Measurements from ENCODE around the gene LPAR1.

DNA sequence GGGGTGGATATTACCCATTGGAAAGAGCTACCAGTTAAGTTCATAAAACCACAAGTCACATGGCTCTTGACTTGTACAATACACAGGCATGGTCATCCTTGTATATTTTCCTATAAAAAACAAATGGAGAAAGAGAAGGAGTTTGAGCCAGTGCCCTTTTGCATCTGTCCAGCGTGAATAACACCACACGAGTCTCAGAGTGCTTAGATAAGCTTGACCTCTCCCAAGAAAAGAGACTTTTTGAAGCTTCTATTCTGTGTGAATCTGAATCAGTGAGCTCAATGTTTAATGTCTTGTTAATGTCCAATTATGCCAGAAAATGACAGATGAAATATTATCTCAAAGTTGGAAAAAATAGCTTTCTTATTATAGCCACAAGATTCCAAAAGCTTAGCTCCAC is 30.9 kb upstream of the LPAR1 start:
- TF ChIP-seq, protein P1, sequence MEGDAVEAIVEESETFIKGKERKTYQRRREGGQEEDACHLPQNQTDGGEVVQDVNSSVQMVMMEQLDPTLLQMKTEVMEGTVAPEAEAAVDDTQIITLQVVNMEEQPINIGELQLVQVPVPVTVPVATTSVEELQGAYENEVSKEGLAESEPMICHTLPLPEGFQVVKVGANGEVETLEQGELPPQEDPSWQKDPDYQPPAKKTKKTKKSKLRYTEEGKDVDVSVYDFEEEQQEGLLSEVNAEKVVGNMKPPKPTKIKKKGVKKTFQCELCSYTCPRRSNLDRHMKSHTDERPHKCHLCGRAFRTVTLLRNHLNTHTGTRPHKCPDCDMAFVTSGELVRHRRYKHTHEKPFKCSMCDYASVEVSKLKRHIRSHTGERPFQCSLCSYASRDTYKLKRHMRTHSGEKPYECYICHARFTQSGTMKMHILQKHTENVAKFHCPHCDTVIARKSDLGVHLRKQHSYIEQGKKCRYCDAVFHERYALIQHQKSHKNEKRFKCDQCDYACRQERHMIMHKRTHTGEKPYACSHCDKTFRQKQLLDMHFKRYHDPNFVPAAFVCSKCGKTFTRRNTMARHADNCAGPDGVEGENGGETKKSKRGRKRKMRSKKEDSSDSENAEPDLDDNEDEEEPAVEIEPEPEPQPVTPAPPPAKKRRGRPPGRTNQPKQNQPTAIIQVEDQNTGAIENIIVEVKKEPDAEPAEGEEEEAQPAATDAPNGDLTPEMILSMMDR (conservative IDR thresholded peaks at IDR 0.05; ENCODE audit: low read depth, low read length) = no peak
- TF ChIP-seq EZH2 (IDR thresholded peaks at IDR 0.05; ENCODE audit: borderline replicate concordance, low read depth, low read length, poor library complexity, severe bottlenecking) = no peak

All from A673 (cell line).